ENCODE results near the gene TPST2. TPM values are rescaled to one million over a fixed set of nuclear protein-coding genes. Genes with fewer than 3 reads are reported as not detected.
A peak's percentile ranks its signal among the peaks of the same experiment; 100 is the strongest.

The TPST2 gene
- total and polyA plus RNA-seq, 12 donors = 15.7 to 167 (median 57.0) TPM

DNA sequence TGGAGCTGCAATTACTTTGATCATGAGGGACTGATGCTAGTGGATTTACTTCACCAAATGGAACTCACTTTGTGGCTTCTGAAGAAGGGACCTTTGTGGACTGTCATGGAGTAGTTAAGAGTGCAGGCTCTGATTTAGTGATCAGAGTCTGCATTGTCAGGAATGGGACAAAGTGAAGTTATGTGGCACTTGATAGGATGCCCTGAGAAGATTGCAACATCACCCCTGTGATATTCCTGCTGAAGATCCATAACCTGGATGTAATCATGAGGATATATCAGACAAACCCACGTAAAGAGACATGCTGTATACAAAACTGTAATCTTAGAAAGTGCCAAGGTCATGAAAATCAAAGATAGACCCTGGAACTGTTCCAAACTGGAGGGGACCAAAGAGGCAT is 76.1 kb downstream of the TPST2 start:
- Histone ChIP-seq H3K27ac (no peak overlapping the region), H3K4me1 (replicated peaks in 1 of 2) (peaks cover 14 to 24% of the 10 kb centered on the region in 2 donors), H3K4me3 (no peak overlapping the region), H3K36me3 (replicated peaks in 1 of 2) (peaks cover 0 to 13% of the 10 kb centered on the region in 2 donors), H3K9me3 (replicated peaks in 1 of 3) (no peaks in the 10 kb centered on the region), H3K27me3 (no peaks in the 10 kb centered on the region)
- intact Hi-C loops (cut with DNase I) = no loop called here
- no peak for DNase-seq
- TF ChIP-seq, protein P1, sequence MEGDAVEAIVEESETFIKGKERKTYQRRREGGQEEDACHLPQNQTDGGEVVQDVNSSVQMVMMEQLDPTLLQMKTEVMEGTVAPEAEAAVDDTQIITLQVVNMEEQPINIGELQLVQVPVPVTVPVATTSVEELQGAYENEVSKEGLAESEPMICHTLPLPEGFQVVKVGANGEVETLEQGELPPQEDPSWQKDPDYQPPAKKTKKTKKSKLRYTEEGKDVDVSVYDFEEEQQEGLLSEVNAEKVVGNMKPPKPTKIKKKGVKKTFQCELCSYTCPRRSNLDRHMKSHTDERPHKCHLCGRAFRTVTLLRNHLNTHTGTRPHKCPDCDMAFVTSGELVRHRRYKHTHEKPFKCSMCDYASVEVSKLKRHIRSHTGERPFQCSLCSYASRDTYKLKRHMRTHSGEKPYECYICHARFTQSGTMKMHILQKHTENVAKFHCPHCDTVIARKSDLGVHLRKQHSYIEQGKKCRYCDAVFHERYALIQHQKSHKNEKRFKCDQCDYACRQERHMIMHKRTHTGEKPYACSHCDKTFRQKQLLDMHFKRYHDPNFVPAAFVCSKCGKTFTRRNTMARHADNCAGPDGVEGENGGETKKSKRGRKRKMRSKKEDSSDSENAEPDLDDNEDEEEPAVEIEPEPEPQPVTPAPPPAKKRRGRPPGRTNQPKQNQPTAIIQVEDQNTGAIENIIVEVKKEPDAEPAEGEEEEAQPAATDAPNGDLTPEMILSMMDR (IDR thresholded peaks at IDR 0.05) = no peak
- no peak for TF ChIP-seq POLR2A (IDR thresholded peaks at IDR 0.05)
- 32 to 43% (median 35%) methylated on average over 1 of the region's 1 CpG for WGBS, 4 donors

DNA sequence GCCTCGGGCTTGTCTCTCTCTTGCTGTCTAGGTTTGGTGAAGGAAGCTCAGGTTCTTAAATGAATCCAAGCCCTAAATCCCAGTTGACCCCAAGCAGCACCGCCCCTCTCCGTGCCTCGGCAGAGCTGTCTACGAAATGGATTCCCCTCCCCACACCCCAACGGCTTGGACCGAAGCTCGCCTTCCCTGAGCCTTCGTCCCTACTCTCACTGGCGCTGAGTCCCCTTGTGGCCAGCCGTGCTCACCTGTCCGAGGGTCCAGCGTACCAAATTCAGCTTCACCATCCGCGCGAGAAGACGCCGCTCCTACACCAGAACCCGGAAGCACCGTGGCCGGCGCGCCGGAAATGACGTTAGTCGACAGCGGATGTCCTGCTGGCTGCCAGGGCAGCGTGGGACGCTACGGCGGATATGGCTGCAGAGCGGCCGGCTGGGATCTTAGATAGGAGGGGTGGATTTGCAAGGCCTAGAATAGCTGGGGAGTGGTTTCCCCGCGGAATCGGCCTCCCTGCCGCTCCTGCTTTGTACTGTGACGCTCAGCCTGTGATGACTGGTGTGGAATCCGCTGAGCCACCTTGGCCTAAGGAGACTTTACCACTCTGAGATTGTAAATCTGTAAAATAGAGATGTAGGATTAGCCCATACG is 77.7 kb downstream of the TPST2 start, which contains the start of gene TFIP11:
Gene TFIP11, minus strand, starts transcription at position 325 of the 645 bp plus-strand sequence. CDS start 2,201 bp downstream, outside the sequence.
- intact Hi-C loops (cut with DNase I) = no loop called here
- Histone ChIP-seq H3K4me3 (peak within 1 kb of the TSS; percentile 44 to 96 (median 48)), H3K27me3 (no peaks in the 10 kb centered on the region), H3K36me3 (replicated peaks in 1 of 2) (peaks cover 0 to 29% of the 10 kb centered on the region in 2 donors), H3K9me3 (replicated peaks in 1 of 3) (no peaks in the 10 kb centered on the region), H3K27ac (peak within 1 kb of the TSS in 4 of 5 donors; percentile 11 to 86 (median 57)), H3K4me1 (replicated peaks in 1 of 2) (peaks cover 14 to 24% of the 10 kb centered on the region in 2 donors)
- DNase-seq = peak; percentile 93 to 98 (median 95)
- WGBS, 4 donors = 0% methylated on average over 5 to 40 of the region's 40 CpGs
- TF ChIP-seq, protein P1 (IDR thresholded peaks at IDR 0.05) = peak in 1 of 6 experiments; percentile 26
- TF ChIP-seq POLR2A (IDR thresholded peaks at IDR 0.05) = no peak

DNA sequence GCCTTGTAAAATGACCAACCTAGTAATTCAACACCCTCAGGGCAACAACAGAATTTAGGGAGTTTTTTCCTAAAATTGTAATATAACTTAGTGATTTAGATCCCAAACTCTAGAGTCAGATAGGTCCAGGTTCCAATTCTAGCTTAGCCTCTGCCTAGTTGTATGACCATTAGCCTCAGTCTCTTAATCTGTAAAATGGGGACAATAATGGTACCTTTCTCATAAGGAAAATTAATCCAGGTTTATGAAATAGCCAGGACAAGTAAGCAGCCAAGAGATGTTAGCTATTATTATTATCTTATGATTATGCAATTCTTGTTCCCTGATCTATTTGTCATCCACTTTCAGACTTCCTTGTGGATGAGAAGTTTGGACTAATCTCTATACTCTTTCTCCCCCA is 81.8 kb downstream of the TPST2 start:
- TF ChIP-seq, protein P1 (IDR thresholded peaks at IDR 0.05) = no peak
- TF ChIP-seq POLR2A (IDR thresholded peaks at IDR 0.05) = no peak
- intact Hi-C loops (cut with DNase I) = no loop called here
- Histone ChIP-seq H3K9me3 (replicated peaks in 1 of 3) (no peaks in the 10 kb centered on the region), H3K36me3 (replicated peaks in 1 of 2) (peaks cover 0 to 70% of the 10 kb centered on the region in 2 donors), H3K27me3 (no peaks in the 10 kb centered on the region), H3K4me3 (no peak overlapping the region), H3K27ac (no peak overlapping the region), H3K4me1 (replicated peaks in 1 of 2) (peaks cover 12 to 20% of the 10 kb centered on the region in 2 donors)
- no peak for DNase-seq

DNA sequence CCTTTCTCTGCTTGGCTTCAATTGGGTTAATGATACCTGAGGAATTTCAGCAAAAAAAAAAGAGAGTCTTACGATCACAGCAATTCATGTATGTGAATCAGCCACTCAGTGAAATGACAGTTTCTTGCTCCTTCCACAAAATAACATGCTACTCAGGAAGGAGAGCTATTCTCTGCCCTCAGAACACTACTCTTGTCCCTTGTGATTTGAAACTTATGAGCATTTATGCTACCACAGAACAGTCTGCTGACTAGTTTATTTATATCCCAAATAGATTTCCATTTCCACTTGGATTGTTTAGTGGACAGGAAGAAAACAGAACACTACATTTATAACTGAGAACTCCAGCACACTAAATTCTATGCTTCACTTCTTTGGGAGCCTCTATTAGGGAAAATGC is 86.2 kb downstream of the TPST2 start:
- Histone ChIP-seq H3K9me3 (replicated peaks in 1 of 3) (no peaks in the 10 kb centered on the region), H3K4me3 (no peak overlapping the region), H3K4me1 (replicated peaks in 1 of 2) (no peaks in the 10 kb centered on the region), H3K27me3 (no peaks in the 10 kb centered on the region), H3K27ac (no peak overlapping the region), H3K36me3 (replicated peaks in 1 of 2) (peaks cover 0 to 100% of the 10 kb centered on the region in 2 donors)
- intact Hi-C loops (cut with DNase I) = no loop called here
- no peak for TF ChIP-seq POLR2A (IDR thresholded peaks at IDR 0.05)
- TF ChIP-seq, protein P1 (IDR thresholded peaks at IDR 0.05) = no peak
- DNase-seq = no peak
- WGBS, 4 donors = 62 to 92% (median 70%) methylated on average over 1 of the region's 1 CpG

All from adrenal gland (tissue), 12 donors.